ENCODE data around the gene ATG3.
"Not testable (repeated sequence)": the region's sequence is repeated elsewhere in the genome, so short reads cannot be mapped to it uniquely, and the experiment has no call there.

Gene ATG3

GRCh38 chr3:112498914-112499711 is 62.6 kb downstream of the ATG3 start, which contains the start of gene BTLA:
Gene BTLA, minus strand, starts transcription at chr3:112499472. Its CDS starts 114 bp downstream, at chr3:112499358.
- DNase-seq (ENCODE audit: low spot score), result no peak

GRCh38 chr3:112497897-112498548 is 63.7 kb downstream of the ATG3 start:
- DNase-seq (ENCODE audit: low spot score), result no peak

GRCh38 chr3:112496366-112497067 is 65.2 kb downstream of the ATG3 start:
- DNase-seq (ENCODE audit: low spot score), result no peak

DNA sequence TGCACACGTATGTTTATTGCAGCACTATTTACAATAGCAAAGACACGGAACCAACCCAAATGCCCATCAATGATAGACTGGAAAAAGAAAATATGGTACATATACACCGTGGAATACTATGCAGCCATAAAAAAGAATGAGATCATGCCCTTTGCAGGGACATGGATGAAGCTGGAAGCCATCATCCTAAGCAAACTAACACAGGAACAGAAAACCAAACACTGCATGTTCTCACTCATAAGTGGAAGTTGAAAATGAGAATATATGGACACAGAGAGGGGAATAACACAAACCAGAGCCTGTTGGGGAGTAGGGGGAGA is 67.4 kb downstream of the ATG3 start:
- not testable (repeated sequence) for DNase-seq (ENCODE audit: low spot score)

DNA sequence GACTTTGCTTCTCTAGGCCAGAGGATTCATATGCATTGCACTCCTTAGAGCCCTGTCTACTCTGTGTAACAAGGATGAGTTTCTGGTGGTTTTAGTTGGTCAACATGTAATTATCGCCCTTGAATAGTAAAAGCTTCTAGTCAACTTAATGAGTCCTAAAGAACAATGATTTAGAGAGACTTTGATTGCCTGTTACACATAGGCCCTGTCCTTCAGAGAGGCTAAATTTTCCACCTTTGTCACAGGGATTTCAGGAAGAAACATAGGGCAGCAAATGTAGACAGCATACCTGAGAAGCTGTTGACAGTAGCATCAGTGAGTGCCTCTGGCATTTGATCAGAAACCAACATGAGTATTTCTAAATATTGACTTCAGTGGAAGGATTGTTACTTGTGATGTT is 69.6 kb downstream of the ATG3 start:
- DNase-seq (ENCODE audit: low spot score), result no peak

DNA sequence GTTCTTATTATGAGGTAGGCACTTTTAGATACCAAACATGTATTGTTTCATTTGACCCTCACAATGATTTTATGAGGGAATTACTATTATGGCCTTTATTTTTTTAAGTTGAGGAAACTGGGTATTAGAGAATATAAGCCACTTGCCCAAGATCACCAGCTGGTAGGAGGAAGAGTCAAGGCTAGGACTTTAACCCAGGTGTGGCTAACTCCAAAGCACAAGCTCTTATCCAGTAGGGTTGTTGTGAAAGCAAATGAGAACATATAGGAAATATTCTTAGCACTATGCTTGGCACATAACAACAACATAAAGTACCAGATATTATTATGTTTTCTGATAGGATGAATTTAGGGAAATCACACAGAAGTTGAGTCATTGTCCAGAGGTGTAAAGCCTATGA is 70.4 kb downstream of the ATG3 start:
- DNase-seq (ENCODE audit: low spot score), result no peak

- DNase-seq (ENCODE audit: low spot score), result no peak
These were observed 71.9 kb downstream of the ATG3 start for GRCh38 chr3:112489674-112490479.

DNA sequence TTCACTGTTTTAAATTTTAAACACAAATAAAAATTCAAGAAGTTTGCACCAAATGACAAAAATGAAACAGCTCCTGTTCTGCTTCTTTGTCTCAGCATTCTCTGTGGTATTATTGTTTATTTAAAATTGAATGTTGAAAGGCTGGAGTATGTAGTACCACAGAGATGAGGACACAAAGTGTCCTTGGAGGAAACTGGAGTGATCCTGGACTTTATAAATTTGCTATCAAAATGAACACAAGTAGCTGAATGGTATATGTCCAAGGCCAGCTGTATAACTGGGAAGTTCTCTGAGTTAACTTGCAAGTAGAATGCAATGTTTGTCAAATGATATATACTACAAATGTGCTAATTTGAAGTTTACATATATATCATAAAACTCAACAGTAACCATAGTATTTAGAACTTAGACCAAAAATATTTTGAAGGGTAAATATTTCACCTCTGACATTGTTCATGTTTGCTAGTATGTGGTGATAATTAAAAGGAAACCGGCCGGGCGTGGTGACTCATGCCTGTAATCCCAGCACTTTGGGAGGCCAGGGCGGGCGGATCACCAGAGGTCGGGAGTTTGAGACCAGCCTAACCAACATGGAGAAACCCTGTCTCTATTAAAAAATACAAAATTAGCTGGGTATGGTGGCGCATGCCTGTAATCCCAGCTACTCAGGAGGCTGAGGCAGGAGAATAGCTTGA is 74.8 kb downstream of the ATG3 start:
- DNase-seq (ENCODE audit: low spot score), result no peak

DNA sequence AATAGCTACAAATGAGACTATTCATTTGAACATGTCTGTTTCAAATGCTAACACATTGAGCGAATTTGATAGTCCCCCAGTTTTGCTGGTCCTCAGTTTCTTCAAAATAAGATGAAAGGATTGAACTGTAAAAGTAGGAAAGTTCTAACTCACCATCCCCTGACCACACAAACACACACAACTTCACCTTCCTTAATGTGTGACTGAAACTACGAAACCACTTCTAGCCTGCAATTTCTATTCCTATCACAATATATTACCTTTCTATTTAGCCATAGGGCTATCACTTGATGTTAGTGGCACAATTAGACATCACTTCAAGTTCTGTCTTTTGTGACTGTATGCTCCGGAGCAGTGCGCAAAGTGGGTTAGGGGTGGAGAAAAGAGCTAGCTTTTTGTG is 77.4 kb downstream of the ATG3 start:
- DNase-seq (ENCODE audit: low spot score), result no peak

DNA sequence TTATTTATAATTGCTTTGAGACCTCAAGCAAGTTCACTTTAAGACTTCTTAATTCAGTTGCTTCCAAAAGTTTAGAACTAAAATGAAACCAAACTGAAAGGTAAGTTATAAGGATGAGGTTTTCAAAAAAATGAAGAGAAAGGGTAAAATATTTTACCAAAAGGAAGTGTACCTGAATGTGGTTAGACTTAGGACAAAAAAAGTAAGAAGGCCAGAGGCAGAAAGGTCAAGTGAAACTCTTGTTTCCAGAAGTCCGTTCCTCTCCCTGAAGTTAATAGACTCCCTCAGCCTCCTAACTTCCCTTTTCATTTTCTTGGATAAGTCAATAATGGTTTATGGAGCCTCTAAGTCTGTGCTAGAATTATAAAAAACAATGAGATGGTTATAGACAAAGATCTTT is 79.1 kb downstream of the ATG3 start:
- no peak for DNase-seq (ENCODE audit: low spot score)
